ENCODE results near the gene PTGES2.
A peak's percentile ranks its signal among the peaks of the same experiment; 100 is the strongest.

The PTGES2 gene

DNA sequence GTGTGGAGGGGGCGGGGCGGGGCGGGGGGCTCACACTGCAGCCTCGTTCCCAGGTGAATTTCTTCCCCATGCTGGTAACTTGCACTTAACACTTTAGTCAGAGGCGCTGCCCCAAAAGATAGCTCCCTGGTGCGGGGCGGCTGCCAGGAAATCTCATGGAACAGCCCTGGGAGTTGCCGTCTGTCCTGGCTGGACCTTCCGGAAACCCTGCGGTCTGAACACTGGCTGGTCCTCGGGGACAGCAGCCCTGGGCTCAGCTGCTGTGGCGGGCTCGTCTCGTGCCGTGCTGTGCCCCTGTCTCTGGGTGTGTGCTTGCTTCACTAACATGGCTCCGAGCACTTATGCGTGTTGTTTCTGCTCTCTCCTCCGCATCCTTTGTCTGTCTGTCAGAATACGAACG is 25.8 kb downstream of the PTGES2 start:
- Histone ChIP-seq H3K4me1 (ENCODE audit: control insufficient read depth in 1 of 2, insufficient read depth in 2 of 2, low read length in 2 of 2) (peaks cover 33 to 34% of the 10 kb centered on the region in 2 experiments), H3K18ac (ENCODE audit: low read length) (no peak overlapping the region), H3K36me3 (ENCODE audit: control insufficient read depth in 1 of 2, insufficient read depth in 2 of 2, low read length in 2 of 2) (peaks cover 47 to 48% of the 10 kb centered on the region in 2 experiments), H4K12ac (ENCODE audit: low read depth, low read length) (no peak overlapping the region), H3K79me1 (ENCODE audit: low read length) (peaks cover 23% of the 10 kb centered on the region), H3K27me3 (ENCODE audit: insufficient read depth, low read length) (no peaks in the 10 kb centered on the region), H4K8ac (ENCODE audit: low read depth, low read length) (no peak overlapping the region), H3K27ac (ENCODE audit: low read depth, low read length) (no peak overlapping the region), H2BK12ac (ENCODE audit: low read length) (no peak overlapping the region), H3K4ac (ENCODE audit: low read depth, low read length) (no peak overlapping the region), H2BK120ac (ENCODE audit: insufficient read depth, low read length, poor library complexity) (no peak overlapping the region), H3K14ac (ENCODE audit: low read length) (no peak overlapping the region), H3K79me2 (ENCODE audit: control insufficient read depth, insufficient read depth, low read length, poor library complexity) (peaks cover 12% of the 10 kb centered on the region), H3K9me3 (ENCODE audit: insufficient read depth, low read depth, low read length) (no peaks in the 10 kb centered on the region), H3K4me2 (ENCODE audit: low read length) (no peak overlapping the region), H3K9ac (ENCODE audit: low read length) (no peak overlapping the region), H4K91ac (ENCODE audit: low read depth, low read length) (no peak overlapping the region), H2BK5ac (ENCODE audit: low read depth, low read length, poor library complexity) (no peak overlapping the region), H3K23ac (ENCODE audit: low read length) (no peak overlapping the region), H3K4me3 (ENCODE audit: low read depth, low read length) (no peak overlapping the region), H2AFZ (ENCODE audit: insufficient read depth, low read length, poor library complexity) (no peak overlapping the region), H2AK5ac (ENCODE audit: low read length) (no peak overlapping the region)
- no CpG with 5 or more reads among the region's 20 CpGs for WGBS (ENCODE audit: extremely low coverage, insufficient coverage, insufficient read length)
- DNase-seq = no peak

DNA sequence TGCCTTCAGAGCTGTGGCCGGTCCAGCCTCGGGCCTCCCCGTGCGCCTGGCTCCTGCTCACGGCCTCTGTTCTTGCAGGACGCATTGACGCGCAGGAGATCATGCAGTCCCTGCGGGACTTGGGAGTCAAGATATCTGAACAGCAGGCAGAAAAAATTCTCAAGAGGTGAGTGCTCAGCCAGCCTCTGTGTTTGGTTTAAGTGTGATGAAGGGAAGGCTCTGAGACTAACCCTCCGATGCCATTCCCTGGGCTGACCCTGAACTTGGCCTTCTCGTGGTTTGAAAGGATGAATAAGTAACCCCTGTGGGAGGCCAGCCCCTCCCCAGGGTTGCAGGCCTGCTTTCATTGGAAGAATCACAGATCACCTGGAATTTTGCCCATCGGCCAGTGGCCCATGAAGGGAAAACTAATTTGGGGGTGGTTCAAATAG is 26.3 kb downstream of the PTGES2 start:
- Histone ChIP-seq H3K4me2 (ENCODE audit: low read length) (no peak overlapping the region), H3K4me1 (ENCODE audit: control insufficient read depth in 1 of 2, insufficient read depth in 2 of 2, low read length in 2 of 2) (peaks cover 34 to 37% of the 10 kb centered on the region in 2 experiments), H3K36me3 (ENCODE audit: control insufficient read depth in 1 of 2, insufficient read depth in 2 of 2, low read length in 2 of 2) (peaks cover 43 to 44% of the 10 kb centered on the region in 2 experiments), H3K27me3 (ENCODE audit: insufficient read depth, low read length) (no peaks in the 10 kb centered on the region), H2BK12ac (ENCODE audit: low read length) (no peak overlapping the region), H3K23ac (ENCODE audit: low read length) (no peak overlapping the region), H2BK5ac (ENCODE audit: low read depth, low read length, poor library complexity) (no peak overlapping the region), H3K79me2 (ENCODE audit: control insufficient read depth, insufficient read depth, low read length, poor library complexity) (peaks cover 12% of the 10 kb centered on the region), H4K12ac (ENCODE audit: low read depth, low read length) (no peak overlapping the region), H2AFZ (ENCODE audit: insufficient read depth, low read length, poor library complexity) (no peak overlapping the region), H3K4ac (ENCODE audit: low read depth, low read length) (no peak overlapping the region), H3K14ac (ENCODE audit: low read length) (no peak overlapping the region), H3K27ac (ENCODE audit: low read depth, low read length) (no peak overlapping the region), H4K8ac (ENCODE audit: low read depth, low read length) (no peak overlapping the region), H3K9me3 (ENCODE audit: insufficient read depth, low read depth, low read length) (no peaks in the 10 kb centered on the region), H3K4me3 (ENCODE audit: low read depth, low read length) (no peak overlapping the region), H3K79me1 (ENCODE audit: low read length) (peaks cover 23% of the 10 kb centered on the region), H4K91ac (ENCODE audit: low read depth, low read length) (no peak overlapping the region), H2BK120ac (ENCODE audit: insufficient read depth, low read length, poor library complexity) (no peak overlapping the region), H3K18ac (ENCODE audit: low read length) (no peak overlapping the region), H3K9ac (ENCODE audit: low read length) (no peak overlapping the region), H2AK5ac (ENCODE audit: low read length) (no peak overlapping the region)
- DNase-seq = no peak
- no CpG with 5 or more reads among the region's 12 CpGs for WGBS (ENCODE audit: extremely low coverage, insufficient coverage, insufficient read length)

DNA sequence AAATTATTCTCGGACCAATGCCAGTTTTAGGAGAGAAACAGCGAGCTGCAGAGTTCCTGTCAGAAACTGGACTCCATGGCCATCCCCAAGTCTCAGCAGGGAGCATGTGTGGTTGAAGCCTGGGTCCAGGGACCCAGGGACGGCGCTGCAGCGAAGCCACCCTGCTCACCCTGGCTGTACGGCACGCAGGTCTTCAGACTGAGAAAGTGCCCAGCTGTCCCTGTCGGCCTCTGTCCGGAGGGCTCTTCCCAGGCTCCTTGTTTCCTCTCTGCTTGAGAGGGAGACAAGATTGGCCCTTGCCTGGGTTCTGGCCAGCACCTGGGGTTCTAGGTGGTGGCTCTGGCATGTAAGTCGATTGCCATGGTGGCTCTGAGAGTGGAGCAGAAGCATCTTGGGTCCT is 26.9 kb downstream of the PTGES2 start:
- Histone ChIP-seq H2BK120ac (ENCODE audit: insufficient read depth, low read length, poor library complexity) (peak overlapping the region; percentile 11), H3K36me3 (ENCODE audit: control insufficient read depth in 1 of 2, insufficient read depth in 2 of 2, low read length in 2 of 2) (peaks cover 36 to 37% of the 10 kb centered on the region in 2 experiments), H3K14ac (ENCODE audit: low read length) (peak overlapping the region; percentile 71), H3K4ac (ENCODE audit: low read depth, low read length) (peak overlapping the region; percentile 54), H2AFZ (ENCODE audit: insufficient read depth, low read length, poor library complexity) (no peak overlapping the region), H2BK12ac (ENCODE audit: low read length) (peak overlapping the region; percentile 44), H4K8ac (ENCODE audit: low read depth, low read length) (no peak overlapping the region), H3K23ac (ENCODE audit: low read length) (no peak overlapping the region), H3K4me3 (ENCODE audit: low read depth, low read length) (no peak overlapping the region), H3K4me2 (ENCODE audit: low read length) (no peak overlapping the region), H3K27ac (ENCODE audit: low read depth, low read length) (no peak overlapping the region), H3K9ac (ENCODE audit: low read length) (no peak overlapping the region), H4K91ac (ENCODE audit: low read depth, low read length) (peak overlapping the region; percentile 42), H2AK5ac (ENCODE audit: low read length) (peak overlapping the region; percentile 74), H3K79me1 (ENCODE audit: low read length) (peaks cover 23% of the 10 kb centered on the region), H3K79me2 (ENCODE audit: control insufficient read depth, insufficient read depth, low read length, poor library complexity) (peaks cover 12% of the 10 kb centered on the region), H2BK5ac (ENCODE audit: low read depth, low read length, poor library complexity) (peak overlapping the region; percentile 15), H4K12ac (ENCODE audit: low read depth, low read length) (peak overlapping the region; percentile 7), H3K4me1 (ENCODE audit: control insufficient read depth in 1 of 2, insufficient read depth in 2 of 2, low read length in 2 of 2) (peaks cover 34 to 37% of the 10 kb centered on the region in 2 experiments), H3K27me3 (ENCODE audit: insufficient read depth, low read length) (no peaks in the 10 kb centered on the region), H3K18ac (ENCODE audit: low read length) (peak overlapping the region; percentile 49), H3K9me3 (ENCODE audit: insufficient read depth, low read depth, low read length) (no peaks in the 10 kb centered on the region)
- no CpG with 5 or more reads among the region's 10 CpGs for WGBS (ENCODE audit: extremely low coverage, insufficient coverage, insufficient read length)
- DNase-seq = no peak

- Histone ChIP-seq H3K4me3 (ENCODE audit: low read depth, low read length) (no peak overlapping the region), H3K9ac (ENCODE audit: low read length) (peak overlapping the region; percentile 26), H4K8ac (ENCODE audit: low read depth, low read length) (no peak overlapping the region), H3K79me2 (ENCODE audit: control insufficient read depth, insufficient read depth, low read length, poor library complexity) (peaks cover 12% of the 10 kb centered on the region), H2BK120ac (ENCODE audit: insufficient read depth, low read length, poor library complexity) (peak overlapping the region; percentile 11), H2BK5ac (ENCODE audit: low read depth, low read length, poor library complexity) (no peak overlapping the region), H2AK5ac (ENCODE audit: low read length) (peak overlapping the region; percentile 74), H3K27ac (ENCODE audit: low read depth, low read length) (peak overlapping the region; percentile 99), H3K18ac (ENCODE audit: low read length) (peak overlapping the region; percentile 49), H3K27me3 (ENCODE audit: insufficient read depth, low read length) (no peaks in the 10 kb centered on the region), H4K91ac (ENCODE audit: low read depth, low read length) (peak overlapping the region; percentile 42), H2BK12ac (ENCODE audit: low read length) (peak overlapping the region; percentile 44), H4K12ac (ENCODE audit: low read depth, low read length) (no peak overlapping the region), H3K36me3 (ENCODE audit: control insufficient read depth in 1 of 2, insufficient read depth in 2 of 2, low read length in 2 of 2) (peaks cover 33 to 34% of the 10 kb centered on the region in 2 experiments), H3K4me1 (ENCODE audit: control insufficient read depth in 1 of 2, insufficient read depth in 2 of 2, low read length in 2 of 2) (peaks cover 34 to 37% of the 10 kb centered on the region in 2 experiments), H3K79me1 (ENCODE audit: low read length) (peaks cover 23% of the 10 kb centered on the region), H2AFZ (ENCODE audit: insufficient read depth, low read length, poor library complexity) (no peak overlapping the region), H3K4ac (ENCODE audit: low read depth, low read length) (peak overlapping the region; percentile 54), H3K14ac (ENCODE audit: low read length) (peak overlapping the region; percentile 71), H3K9me3 (ENCODE audit: insufficient read depth, low read depth, low read length) (no peaks in the 10 kb centered on the region), H3K4me2 (ENCODE audit: low read length) (peak overlapping the region; percentile 80), H3K23ac (ENCODE audit: low read length) (no peak overlapping the region)
- DNase-seq = no peak
- no CpG with 5 or more reads among the region's 16 CpGs for WGBS (ENCODE audit: extremely low coverage, insufficient coverage, insufficient read length)
Measured at GRCh38 chr9:128099932-128100491, 27.5 kb downstream of the PTGES2 start.

Data from trophoblast cell (in vitro differentiated cells and primary cell).